Measurements from ENCODE around the gene SMAD6. TPM values are rescaled to one million over a fixed set of nuclear protein-coding genes. Genes with fewer than 3 reads are reported as not detected.

Gene SMAD6
- total RNA-seq, 1 donor from 2014 or later: 14.1 TPM

DNA sequence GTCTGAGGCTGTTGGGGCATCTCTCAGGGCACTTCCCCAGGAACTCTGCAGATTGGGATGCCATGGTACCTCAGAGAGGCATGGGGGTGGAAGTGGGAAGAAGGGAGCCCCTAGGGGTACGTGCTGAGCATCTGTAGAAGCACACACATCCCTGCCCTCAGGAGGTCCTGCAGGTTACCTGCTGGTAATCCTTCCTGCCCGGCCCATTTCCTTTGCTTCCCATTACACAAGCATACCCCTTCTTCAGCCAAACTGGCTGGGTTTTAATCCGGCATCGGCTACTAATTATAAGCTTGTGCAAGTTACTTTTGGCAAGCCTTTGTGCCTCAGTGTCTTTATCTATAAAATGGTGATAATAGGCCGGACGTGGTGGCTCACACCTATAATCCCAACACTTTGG, 3.1 kb upstream of the SMAD6 start:
- ATAC-seq (ENCODE audit: poor library complexity): no peak

GRCh38 chr15:66700412-66700801, 1.6 kb upstream of the SMAD6 start:
- no peak for DNase-seq
- intact Hi-C loops (cut with DNase I): loop anchor here (2.0 to 5.0 kb wide), 3 partner anchors 62 to 152 kb away; no protein-coding TSS in a partner anchor

More for the DNA sequence above, 3.1 kb upstream of the SMAD6 start:
- intact Hi-C loops (cut with DNase I): no loop called here
- DNase-seq: no peak

DNA sequence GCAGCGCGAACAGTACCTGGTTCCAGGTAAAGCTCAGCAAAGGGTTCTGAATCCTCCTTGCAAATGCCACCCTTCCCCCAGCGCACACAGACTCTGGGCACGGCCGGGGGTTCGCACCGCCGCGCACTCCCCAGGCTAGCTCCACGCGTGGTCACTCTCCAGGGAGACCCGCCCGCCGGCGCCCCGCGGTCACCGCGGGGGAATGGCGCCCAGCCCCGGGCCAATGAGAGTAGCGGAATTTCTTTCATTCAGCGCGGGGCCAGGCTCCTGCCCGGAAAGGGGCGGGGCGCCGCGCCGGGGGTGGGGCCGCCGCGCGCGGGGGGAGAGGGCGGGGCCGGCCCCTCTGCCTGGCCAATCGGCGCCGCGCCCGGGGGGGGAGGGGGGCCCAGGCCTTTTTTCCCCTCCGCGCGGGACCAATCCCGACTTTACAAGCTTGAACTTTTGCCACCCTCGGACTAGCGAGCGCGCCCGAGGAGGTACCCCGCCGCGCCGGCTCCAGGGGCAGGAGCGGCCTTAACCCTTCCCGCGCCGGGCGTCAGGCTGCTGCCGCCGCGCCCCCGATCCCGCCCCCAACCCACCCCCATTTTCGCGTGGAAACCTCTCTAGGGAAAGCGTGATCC, 1.1 kb upstream of the SMAD6 start:
- intact Hi-C loops (cut with DNase I): loop anchor here (2.0 to 5.0 kb wide), 3 partner anchors 61 to 151 kb away; no protein-coding TSS in a partner anchor
- DNase-seq (peak; percentile 97), ATAC-seq (ENCODE audit: poor library complexity) (peak; percentile 83)

More at GRCh38 chr15:66700412-66700801, 1.6 kb upstream of the SMAD6 start:
- ATAC-seq (ENCODE audit: poor library complexity): no peak

- intact Hi-C loops (cut with DNase I): loop anchor here (2.0 to 5.0 kb wide), 3 partner anchors 61 to 151 kb away; no protein-coding TSS in a partner anchor
- DNase-seq (peak; percentile 77), ATAC-seq (ENCODE audit: poor library complexity) (peak; percentile 68)
These were observed 508 bp upstream of the SMAD6 start for GRCh38 chr15:66701422-66702034.

- no peak for ATAC-seq (ENCODE audit: poor library complexity)
- intact Hi-C loops (cut with DNase I): loop anchor here (5.0 kb wide), 2 partner anchors 59 to 149 kb away; no protein-coding TSS in a partner anchor
- no peak for DNase-seq
These were observed 927 bp downstream of the SMAD6 start for GRCh38 chr15:66702787-66703539.

DNA sequence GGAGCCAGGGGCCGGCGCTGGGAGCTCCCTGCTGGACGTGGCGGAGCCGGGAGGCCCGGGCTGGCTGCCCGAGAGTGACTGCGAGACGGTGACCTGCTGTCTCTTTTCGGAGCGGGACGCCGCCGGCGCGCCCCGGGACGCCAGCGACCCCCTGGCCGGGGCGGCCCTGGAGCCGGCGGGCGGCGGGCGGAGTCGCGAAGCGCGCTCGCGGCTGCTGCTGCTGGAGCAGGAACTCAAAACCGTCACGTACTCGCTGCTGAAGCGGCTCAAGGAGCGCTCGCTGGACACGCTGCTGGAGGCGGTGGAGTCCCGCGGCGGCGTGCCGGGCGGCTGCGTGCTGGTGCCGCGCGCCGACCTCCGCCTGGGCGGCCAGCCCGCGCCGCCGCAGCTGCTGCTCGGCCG, 1.5 kb downstream of the SMAD6 start:
- ATAC-seq (ENCODE audit: poor library complexity) (no peak), DNase-seq (peak; percentile 72)
- intact Hi-C loops (cut with DNase I): loop anchor here (5.0 kb wide), 2 partner anchors 59 to 149 kb away; no protein-coding TSS in a partner anchor

DNA sequence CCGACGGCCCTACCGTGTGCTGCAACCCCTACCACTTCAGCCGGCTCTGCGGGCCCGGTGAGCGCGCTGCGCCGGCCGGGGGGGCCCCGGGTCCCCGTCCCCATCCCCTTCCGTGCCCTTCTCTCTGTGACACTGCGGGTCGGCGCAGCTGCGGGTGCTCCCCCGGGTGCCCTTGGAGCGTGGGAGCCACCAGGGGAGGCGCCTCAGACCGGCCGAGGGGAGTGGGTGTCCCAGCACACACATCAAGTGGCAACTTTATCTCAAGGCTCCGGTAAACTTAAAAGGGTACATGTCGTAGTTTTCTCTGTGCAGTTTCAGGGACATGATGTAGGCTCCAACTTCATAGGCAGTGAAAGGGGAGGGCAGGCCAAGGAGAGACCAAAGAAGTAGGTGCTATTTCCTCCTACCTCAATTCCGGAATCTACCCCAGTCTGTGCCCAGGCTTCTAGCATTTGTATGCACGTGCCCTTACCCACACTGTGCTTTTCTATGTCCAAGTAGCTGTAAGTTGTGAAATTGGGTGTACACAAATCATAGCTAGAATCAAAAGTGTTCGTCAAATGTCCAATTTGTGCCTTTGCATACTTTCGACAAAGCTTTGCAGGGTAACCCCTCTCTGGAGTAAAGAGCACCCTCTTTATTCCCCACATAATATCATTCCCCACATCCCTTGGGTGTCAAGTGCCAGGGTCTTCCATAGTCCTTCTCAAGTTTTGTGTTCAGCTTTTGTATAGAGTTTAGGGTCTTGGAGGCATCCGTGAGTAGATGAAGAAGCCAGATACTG, 2.2 kb downstream of the SMAD6 start:
- DNase-seq (no peak), ATAC-seq (ENCODE audit: poor library complexity) (no peak)
- intact Hi-C loops (cut with DNase I): loop anchor here (5.0 kb wide), 2 partner anchors 58 to 148 kb away; no protein-coding TSS in a partner anchor

GRCh38 chr15:66704803-66705153, 2.7 kb downstream of the SMAD6 start:
- DNase-seq (no peak), ATAC-seq (ENCODE audit: poor library complexity) (no peak)
- intact Hi-C loops (cut with DNase I): loop anchor here (5.0 kb wide), 3 partner anchors 58 to 148 kb away; no protein-coding TSS in a partner anchor

DNA sequence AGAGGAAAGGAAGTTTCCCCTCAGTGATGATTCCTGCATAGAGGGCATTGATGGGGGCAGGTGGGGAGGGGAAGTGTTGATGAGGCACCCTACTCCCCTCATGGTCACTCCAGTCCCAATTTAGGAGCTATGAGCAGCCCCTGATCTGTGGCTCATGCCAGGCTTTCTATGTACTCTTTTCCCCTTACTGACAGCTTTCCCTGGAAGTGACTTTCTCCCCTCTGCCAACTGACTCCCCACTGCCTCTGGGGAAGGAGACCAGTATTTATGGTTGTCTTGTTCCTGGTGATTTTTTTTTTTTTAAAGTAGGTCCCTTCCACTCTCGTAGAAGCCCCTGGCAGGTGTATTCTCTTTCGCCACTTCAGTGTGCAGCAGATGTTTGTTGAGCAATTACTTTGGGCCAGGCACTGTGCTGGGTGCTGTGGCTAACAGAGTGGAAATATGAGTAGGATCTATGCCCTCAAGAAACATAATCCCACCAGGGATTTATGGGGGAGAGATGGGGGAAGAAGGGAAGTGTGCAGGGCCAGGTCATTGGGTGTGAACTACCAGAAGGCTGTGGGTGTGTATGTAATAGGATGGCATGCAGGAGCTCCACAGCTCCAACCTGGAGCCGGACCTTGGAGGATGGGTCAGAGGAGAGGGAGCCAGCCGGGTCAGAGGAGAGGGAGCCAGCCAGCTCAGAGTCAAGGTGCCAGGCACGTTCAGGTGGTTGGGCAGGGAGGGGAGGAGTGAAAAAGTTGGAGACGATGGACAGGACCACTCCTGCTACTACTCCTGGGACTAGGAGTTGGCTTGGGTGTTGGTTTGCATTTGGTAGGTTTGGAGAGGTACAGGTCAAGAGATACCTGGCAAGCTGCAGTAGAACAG, 3.5 kb downstream of the SMAD6 start:
- DNase-seq: no peak
- intact Hi-C loops (cut with DNase I): loop anchor here (5.0 kb wide), 1 partner anchor 67 kb away; no protein-coding TSS in a partner anchor

GRCh38 chr15:66706225-66706732, 4.2 kb downstream of the SMAD6 start:
- DNase-seq: peak; percentile 62

More for the DNA sequence above, 3.5 kb downstream of the SMAD6 start:
- no peak for ATAC-seq (ENCODE audit: poor library complexity)

GRCh38 chr15:66706840-66707239, 4.8 kb downstream of the SMAD6 start:
- intact Hi-C loops (cut with DNase I): loop anchor here (5.0 kb wide), 1 partner anchor 65 kb away; no protein-coding TSS in a partner anchor
- no peak for ATAC-seq (ENCODE audit: poor library complexity)
- DNase-seq: no peak

More at GRCh38 chr15:66706225-66706732, 4.2 kb downstream of the SMAD6 start:
- ATAC-seq (ENCODE audit: poor library complexity): peak; percentile 32
- intact Hi-C loops (cut with DNase I): loop anchor here (5.0 kb wide), 1 partner anchor 66 kb away; no protein-coding TSS in a partner anchor

DNA sequence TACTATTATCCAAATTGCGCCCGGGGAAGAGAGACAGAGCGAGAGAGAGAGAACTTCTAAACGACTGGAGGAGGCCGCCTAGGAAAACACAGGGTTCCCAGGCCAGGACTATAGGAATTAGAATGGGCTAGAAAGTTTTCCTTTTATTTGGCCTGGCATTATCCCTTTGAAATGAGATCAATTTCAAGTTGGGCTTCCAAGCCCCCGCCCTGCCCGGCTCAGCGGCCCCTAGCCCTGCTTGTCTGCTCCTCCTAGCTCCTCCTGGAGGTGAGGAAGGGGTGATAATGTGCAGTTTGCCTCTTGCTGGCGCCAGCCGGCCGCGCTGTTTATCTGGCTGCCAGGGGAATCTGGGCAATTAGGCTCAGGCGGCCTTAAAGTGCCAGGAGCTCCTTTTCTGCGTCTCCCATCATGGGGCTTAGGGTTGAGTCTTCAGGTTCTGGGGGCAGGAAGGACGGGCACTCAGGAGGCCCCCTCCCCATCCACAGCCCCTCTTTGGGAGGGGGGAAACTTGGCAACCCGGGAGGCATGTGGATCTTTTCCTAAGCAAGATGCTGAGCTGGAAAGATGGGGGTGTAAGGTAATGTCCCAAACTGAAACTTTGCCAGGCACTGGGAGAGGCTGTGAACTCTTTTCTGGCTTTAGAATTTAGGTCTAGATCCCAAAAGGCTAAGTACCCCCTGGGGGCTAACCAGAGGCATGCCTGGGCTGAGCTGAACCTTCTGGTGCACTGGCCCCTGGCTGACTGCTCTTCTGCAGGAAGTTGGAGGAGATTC, 5.5 kb downstream of the SMAD6 start:
- DNase-seq (peak; percentile 64), ATAC-seq (ENCODE audit: poor library complexity) (peak; percentile 58)
- intact Hi-C loops (cut with DNase I): loop anchor here (5.0 kb wide), 1 partner anchor 65 kb away; no protein-coding TSS in a partner anchor

DNA sequence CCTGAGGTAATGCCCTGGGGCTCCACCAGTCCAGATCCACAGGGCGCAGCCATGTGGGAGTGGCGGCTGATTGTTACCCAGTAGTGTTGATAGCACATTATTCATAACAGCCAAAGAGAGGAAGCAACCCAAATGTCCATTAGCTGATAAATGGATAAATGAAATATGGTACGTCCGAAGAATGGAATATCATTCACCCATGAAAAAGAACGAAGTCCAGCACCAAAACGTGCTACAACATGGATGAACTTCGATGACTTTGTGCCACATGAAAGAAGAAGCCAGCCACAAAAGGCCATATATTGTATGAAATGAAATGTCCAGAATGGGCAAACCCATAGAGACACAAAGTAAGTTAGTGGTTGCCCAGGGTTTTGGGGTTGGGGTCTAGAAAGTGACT, 6.4 kb downstream of the SMAD6 start:
- ATAC-seq (ENCODE audit: poor library complexity) (no peak), DNase-seq (no peak)
- intact Hi-C loops (cut with DNase I): loop anchor here (5.0 kb wide), 1 partner anchor 64 kb away; no protein-coding TSS in a partner anchor

DNA sequence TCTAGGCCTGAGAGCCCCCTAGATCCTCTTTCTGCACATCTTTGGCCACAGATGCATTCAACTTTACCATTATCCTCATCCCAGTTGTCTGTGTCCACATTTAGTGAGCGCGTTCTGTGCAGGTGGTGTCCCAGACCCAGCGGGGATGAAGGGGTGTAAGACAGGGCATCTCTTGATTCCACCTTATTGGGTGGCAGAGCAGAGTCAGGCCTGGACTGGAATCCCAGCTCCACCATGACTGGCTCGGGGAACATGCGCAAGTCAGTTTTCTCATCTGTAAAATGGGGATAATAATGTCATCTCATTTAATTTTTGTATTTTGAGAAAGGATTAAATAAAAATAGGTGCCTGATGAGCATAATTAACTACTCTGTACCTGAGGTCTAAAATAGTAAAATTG, 7.8 kb downstream of the SMAD6 start:
- intact Hi-C loops (cut with DNase I): loop anchor here (5.0 kb wide), 1 partner anchor 62 kb away; no protein-coding TSS in a partner anchor
- DNase-seq (no peak), ATAC-seq (ENCODE audit: poor library complexity) (no peak)

GRCh38 chr15:66711260-66711659, 9.2 kb downstream of the SMAD6 start:
- intact Hi-C loops (cut with DNase I): no loop called here
- no peak for ATAC-seq (ENCODE audit: poor library complexity)

DNA sequence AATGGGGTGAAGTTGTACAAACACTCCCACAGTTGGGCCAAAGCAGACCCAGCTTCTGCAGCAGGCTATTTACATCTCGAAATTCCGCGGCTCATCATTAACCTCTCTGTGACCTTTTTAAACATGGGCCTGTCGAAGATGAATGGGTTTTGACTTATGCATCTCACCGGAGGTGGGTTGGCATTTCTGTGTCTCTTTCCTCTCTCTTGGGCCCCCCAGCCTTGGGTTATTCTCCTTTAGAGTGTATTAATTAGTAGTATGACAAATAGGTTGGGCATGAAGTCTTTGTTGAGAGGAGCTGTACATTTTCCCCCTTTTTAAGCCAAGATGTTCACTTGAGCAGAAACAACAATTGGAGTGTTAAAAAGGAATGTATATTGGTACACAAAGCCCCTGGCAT, 9.8 kb downstream of the SMAD6 start:
- no peak for DNase-seq
- no peak for ATAC-seq (ENCODE audit: poor library complexity)
- intact Hi-C loops (cut with DNase I): no loop called here

More at GRCh38 chr15:66711260-66711659, 9.2 kb downstream of the SMAD6 start:
- DNase-seq: no peak
